Transverse colon (tissue), 4 donors: ENCODE results near the gene APOA1.

Experiments
- CTCF ChIP-seq, 5 experiments: fragments of 200-600 bp in 3 of 5; fragments of 450-650 bp in 2 of 5; sonication (generic) in 3 of 5; IDR thresholded peaks; 1 replicate in 2 of 5; 2 replicates in 3 of 5; pipeline ENCODE4 v1.5.1; 2016 to 2017; ENCODE audit warnings: antibody characterized with exemption in 5 of 5, inconsistent platforms in 3 of 5, mild to moderate bottlenecking in 2 of 5, moderate library complexity in 1 of 5
- EP300 ChIP-seq: sonication (generic); formaldehyde crosslinking; IDR thresholded peaks from one replicate; pipeline ENCODE4 v1.6.1; 2017; ENCODE audit warnings: antibody characterized with exemption, low read depth
- POLR2A ChIP-seq: fragments of 450-650 bp; IDR thresholded peaks from one replicate; pipeline ENCODE4 v1.6.1; 2016; ENCODE audit warnings: antibody characterized with exemption, mild to moderate bottlenecking, moderate library complexity
- POLR2AphosphoS5 ChIP-seq, 3 donors: sonication (generic); formaldehyde crosslinking; IDR thresholded peaks; one replicate each; pipeline ENCODE4 v1.6.1; 2016; ENCODE audit warnings: antibody characterized with exemption in 3 of 3

- TF ChIP-seq CTCF (IDR thresholded peaks at IDR 0.05) (no peak), POLR2A (no peak), POLR2AphosphoS5 (IDR thresholded peaks at IDR 0.05) (no peak), EP300 (no peak)
These were observed 3.4 kb upstream of the APOA1 start for GRCh38 chr11:116840746-116841296.
